Kasumi-1 (cell line): ENCODE measurements around the gene VPS51.
"Not testable (repeated sequence)": the region's sequence is repeated elsewhere in the genome, so short reads cannot be mapped to it uniquely, and the experiment has no call there.

Experiments used
- DNase-seq, 2 experiments: peaks; one replicate each; lab custom pipeline; 2025; lab: John Stamatoyannopoulos, UW

Gene VPS51

DNA sequence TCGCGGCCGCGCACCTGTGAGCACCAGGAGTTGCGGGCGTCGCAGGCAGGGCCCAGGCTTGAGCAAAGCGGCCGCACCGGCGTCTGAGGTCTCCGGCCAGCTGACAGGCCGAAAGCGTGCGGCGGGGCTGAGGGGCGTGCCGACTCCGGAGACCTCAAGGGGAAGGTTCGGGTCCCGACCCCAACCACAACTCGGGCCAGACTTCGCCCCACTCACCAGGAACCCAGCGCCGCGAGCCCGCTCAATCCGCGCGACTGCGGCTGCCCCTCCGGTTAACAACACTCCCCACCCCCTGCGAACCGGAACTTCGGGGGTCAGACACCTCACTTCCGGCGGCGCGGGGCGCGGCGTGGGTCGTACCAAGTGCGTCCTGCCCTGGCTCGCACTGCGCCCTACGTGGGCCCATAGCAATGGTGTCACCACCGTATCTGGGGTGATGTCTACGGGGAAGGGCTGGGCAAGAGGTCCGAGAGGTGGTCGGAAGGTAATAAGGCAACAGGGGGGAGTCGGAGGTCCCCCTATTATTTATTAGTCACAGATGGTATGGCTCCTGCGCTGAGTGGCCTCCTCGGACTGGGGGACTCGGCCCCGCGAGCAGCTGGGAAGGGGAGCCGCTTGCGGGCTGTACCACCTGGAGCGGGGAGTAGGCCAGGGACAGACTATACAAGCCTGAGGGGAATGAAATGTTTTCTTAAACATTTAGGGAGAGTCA is 38.4 kb downstream of the VPS51 start, which contains the start of gene SYVN1:
Gene SYVN1 (minus strand): TSS at position 280 of the 712 bp plus-strand sequence. CDS start 918 bp downstream, outside the sequence.
- peak; percentile 90 to 92 for DNase-seq

DNA sequence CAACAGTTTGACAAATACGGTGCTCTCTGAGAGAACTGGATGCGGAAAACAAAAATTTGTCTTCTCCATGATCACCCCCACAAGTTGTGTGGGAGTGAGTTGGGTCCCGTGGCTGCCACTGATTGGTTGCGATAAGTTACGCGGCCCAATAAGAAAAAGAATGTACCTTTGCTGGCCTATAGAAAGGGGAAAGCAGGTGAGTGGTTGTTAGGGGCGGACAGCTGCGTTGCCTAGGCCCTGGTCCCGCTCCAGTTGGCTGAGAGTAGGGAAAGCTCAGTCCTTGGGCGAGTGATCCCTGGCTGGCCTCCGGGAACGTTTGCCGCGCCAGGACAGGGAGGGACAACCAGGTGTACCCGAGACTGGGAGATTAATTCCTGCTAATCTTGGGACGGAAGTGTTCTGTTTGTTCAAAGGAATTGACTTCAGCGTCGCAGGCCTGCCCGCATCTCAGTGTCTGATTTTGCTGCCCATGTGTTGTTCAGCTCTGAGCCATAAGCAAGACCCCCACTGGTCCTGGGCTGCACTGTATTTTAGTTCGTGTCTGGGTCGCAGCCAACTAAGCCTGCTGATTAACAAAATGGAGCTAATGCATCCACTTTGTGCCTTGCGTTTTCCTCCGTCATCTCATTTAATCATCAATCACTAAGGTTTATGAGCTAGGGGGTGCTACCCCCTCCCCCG is 39.1 kb downstream of the VPS51 start:
- peak; percentile 98 for DNase-seq

DNA sequence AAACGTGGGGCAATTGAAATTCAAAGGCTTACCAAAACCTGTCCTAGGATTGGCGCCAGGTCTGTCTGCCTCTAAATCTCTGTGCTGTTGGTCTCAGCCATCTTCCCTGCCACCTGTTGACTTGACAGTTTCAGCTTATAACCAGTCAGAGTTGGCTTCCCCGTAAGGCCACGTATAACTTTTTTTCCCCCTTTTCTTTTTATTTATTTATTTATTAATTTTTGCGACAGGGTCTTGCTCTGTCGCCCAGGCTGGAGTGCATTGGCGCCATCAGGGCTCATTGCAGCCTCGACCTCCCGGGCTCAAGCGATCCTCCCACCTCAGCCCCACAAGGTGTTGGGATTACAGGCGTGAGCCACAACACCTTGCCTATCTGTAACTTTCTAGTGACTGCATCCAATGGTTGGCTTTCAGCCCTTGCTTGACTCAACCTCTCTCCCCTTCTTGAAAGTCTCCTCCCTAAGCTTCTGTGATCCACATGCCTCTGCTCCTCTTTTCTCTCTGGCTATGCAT is 39.7 kb downstream of the VPS51 start:
- DNase-seq, result no peak

DNA sequence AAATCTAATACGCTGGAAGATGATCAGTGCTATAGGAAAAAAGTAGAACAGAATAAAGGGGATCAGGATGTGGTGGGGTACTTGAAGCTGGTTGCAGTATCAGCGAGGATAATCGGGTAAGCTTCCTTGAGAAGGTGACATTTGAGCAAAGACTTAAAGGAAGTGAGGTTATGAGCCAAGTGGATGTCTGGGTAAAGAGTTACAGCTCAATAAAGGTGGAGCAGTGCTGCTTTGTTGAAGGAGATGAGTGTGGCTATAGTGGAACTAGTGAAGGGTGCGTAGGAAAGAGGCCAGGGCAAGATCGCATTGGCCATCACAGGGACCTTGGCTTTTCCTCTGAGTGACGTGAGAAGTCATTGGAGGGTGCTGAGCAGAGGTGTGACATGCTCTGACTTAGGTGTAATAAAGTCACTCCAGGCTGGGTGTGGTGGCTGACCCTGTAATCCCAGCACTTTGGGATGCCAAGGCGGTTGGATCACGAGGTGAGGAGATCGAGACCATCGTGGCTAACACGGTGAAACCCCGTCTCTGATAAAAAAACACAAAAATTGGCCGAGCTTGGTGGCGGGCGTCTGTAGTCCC is 40.6 kb downstream of the VPS51 start:
- DNase-seq, result no peak

DNA sequence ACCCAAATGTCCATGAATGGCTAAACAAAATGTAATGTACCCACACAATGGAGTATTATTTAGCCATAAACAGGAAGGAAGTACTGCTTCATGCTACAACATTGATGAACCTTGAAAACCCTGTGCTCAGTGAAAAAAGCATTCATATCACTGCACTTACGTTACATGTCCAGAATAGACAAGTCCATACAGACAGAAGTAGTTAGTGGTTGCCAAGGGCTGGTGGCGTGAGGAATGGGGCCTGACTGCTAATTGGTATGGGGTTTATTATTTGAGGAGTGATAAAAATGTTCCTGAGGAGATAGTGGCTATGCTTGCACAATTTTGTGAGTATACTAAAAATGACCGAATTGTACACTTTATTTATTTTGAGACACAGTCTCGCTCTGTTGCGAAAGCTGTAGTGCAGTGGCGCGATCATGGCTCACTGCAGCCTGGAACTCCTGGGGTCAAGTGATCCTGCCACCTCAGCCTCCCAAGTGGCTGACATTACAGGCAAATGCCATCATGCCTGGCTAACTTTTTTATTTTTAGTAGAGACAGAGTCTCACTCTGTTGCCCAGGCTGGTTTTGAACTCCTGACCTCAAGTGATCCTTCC is 46.0 kb downstream of the VPS51 start:
- no peak for DNase-seq

DNA sequence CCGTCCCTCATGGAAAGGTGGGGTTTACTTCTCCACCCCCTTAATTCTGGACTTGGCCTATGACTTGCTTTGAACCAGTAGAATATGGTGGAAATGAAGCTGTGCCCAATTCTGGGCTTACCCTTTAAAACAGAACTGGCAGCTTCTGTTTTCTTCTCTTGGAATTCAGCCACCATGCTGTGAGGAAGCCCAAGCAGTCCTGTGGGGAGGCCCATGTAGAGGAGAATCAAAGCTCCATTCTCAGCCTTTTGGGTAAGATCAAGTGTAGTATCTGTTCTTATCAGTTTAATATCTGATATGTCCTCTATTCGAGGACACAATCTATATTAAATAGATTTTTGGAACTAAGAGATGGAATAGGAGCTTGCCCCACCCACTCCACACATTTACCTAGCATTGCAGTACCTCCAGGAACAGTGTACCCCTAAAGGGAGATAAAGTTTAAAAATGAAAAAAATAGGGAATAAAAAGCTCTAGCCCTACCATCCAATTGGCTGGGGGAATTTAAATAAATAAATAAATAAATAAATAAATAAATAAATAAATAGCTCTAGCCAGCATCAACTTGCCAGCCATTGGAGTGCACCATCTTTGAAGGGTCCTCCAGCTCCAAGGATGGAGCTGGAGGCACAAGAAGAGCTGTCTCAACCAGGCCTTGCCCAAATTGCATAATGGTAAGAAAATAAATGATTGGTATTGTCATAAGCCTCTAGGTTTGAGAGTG is 51.5 kb downstream of the VPS51 start:
- DNase-seq, result no peak

DNA sequence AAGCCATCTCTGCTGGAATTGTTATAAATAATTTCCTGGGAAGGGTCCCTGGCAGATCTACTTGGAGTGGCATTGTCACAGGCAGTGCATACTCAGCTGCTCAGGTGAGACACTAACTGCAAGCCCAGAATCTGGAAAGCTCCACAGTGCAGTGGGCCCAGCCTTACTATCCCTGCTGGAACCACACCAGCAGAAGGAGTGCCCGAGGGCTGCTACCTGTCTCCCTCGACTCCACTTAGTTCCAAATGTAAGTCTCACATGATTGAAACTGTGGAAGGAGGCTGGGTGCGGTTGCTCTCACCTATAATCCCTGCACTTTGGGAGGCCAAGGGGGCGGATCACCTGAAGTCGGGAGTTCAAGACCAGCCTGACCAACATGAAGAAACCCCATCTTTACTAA is 52.6 kb downstream of the VPS51 start:
- no peak for DNase-seq

DNA sequence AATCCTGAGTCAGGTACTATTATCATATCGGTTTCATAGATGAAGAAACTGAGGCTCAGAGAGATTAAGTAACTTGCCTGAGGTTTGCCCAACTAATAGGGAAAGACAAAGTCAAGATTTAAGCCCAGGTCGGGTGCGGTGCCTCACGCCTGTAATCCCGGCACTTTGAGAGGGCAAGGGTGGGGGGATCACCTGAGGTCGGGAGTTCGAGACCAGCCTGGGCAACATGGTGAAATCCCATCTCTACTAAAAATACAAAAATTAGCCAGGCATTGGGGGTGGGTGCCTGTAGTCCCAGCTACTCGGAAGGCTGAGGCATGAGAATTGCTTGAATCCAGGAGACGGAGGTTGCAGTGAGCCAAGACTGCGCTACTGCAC is 54.1 kb downstream of the VPS51 start:
- not testable (repeated sequence) for DNase-seq

DNA sequence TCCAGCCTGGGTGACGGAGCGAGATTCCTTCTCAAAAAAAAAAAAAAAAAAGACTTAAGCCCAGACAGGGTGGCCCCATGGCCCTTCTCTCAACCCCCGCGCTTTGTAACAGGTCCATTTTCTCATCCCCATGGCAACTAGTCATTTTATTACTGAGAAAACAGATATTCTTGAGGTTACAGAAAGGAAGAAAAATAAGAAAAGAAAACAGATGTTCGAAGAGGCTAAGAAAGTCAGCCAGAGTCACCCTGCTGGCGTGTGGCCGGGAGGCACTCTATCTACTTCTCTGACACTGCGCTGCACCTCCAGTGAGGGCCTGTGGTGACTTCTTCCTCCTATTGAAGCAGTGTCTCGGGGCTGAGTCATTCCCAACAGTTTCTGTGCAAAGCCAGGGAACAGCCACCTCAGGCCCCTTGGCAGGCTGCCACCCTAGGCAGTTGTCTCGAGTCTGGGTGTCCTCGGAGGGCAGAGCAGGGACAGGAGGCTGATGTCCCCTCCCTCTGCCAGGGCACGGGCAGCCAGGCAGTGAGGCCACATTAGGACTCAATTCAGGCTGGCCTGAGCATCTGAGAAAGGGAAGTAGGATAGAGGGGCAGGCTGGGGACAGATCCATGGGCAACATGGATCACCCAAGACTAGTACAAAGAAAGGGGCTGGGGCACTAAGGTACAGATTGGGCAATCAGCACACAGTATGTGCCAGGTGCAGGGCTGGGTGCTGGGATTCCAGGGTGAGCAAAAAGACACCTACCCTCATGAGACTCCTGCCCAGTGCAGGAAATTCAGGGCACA is 54.7 kb downstream of the VPS51 start:
- DNase-seq, result peak; percentile 93 to 94

DNA sequence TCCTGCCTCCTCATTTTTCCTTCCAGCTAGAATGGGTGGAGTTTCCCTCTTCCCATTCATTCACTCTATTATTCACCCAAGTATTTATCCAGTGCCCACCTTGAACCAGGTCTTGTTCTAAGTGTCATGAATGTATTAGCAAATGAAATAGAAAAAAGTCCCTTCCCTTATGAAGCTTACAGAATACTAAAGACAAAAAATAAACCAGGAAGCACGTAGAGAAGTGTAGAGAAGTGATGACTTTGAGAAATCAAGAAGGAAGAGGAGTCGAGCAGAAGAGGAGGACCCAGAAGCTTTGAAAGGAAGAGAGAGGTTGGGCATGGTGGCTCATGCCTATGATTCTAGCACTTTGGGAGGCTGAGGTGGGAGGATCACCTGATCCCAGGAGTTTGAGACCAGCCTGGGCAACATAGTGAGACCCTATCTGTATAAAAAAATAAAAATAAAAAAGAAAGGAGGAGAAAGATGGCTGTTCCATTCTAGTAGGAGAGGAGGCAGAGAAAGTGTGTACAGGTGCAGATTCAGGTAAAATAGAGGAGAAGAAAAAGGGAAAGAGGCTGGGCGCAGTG is 55.4 kb downstream of the VPS51 start:
- peak in 1 of 2 experiments; percentile 21 for DNase-seq

DNA sequence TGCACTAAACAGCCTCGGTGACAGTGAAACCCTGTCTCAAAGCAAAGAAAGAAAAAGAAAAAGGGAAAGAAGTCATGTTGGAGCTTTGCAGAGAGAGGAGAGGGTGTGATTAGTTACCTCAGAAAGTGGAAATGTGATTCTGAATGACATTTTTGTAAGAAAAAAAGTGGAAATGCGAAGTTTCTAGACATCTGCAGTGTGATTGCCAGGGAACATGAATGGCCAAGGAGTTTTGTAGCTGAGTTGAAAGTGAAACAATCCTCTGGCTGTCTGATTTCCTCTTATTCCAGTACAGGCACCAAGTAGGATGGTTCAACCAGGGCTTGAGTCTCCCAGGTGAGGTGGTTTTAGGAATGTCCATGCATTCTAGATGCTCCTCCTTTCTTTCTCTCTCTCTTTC is 56.1 kb downstream of the VPS51 start:
- DNase-seq, result no peak

DNA sequence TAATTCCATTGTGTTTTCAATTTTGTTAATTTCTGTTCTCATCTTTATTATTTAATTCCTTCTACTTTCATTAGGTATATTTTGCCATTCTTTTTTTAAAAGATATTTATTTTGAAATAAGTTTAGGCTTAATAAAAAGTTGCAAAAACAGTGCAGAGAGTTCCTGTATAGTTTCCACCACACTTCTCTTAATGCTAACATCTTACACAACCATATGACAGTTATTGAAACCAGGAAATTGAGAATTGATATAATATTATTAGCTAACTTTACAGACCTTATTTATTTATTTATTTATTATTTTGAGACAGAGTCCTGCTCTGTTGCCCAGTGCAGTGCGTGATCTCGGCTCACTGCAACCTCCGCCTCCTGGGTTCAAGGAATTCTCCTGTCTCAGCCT is 60.2 kb downstream of the VPS51 start:
- DNase-seq, result no peak

DNA sequence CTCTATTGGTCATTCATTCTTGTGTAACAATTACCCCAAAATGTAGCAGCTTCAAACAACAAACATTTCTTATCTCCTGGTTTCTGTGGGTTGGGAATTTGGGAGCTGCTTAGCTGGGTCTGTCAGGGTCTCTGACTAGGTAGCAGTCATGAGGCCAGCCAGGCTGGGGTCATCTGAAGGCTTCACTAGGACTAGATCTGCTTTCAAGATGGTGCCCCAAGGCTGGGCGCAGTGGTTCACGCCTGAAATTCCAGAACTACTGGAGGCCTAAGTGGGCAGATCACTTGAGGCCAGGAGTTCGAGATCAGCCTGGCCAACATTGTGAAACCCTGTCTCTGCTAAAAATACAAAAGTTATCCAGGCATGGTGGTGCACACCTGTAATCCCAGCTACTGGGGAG is 60.9 kb downstream of the VPS51 start:
- DNase-seq, result no peak

DNA sequence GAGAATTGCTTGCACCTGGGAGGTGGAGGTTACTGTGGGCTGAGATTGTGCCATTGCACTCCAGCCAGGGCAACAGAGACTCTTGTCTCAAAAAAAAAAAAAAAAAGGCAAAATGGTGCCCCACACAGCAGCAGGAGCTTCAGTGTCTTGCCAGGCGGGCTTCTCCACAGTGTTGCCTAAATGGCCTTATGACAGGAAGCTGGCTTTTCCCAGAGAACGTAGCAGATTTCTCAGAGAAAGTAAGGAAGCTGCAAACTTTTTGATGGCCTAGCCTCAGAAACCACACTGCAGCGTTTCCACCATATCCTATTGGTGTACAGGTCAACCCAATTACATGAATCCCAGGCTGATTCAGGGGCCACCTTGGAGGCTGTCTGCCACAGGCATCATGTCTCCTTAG is 61.3 kb downstream of the VPS51 start:
- DNase-seq, result no peak

DNA sequence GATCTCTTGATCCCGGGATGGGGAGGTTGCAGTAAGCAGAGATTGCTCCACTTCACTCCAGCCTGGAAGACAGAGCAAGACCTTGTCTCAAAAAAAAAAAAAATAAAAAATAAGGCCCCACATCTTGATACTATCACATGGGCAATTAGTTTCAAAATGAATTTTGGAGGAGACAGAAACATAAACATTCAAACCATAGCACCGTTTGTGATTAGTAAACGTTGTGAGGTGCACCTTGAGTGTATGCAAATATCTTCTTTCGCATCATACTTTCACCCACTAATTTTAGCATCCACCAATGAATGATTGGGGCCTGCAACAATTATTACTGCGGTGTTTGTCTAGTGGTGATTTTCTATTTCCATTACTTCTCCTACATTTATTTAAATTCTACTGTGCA is 63.0 kb downstream of the VPS51 start:
- DNase-seq, result no peak

DNA sequence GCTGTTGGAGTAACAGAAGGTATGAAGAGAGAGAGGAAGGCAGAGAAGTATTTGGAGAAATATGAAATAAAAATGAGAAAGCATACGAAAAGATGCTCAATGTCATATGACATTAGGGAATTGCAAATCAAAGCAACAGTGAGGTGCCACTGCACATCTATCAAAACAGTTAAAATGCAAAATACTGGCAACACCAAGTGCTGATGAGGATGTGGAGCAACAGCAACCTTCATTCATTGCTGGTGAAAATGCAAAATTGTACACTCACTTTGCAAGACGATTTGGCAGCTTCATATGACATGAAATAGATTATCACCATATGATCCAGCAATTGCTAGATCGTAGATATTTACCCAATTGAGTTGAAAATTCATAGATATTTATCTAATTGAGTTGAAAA is 64.6 kb downstream of the VPS51 start:
- DNase-seq, result no peak
